Mesenteric fat pad (tissue), 1 donor: ENCODE measurements around the gene ZP4. TPM values are rescaled to one million over a fixed set of nuclear protein-coding genes. Genes with fewer than 3 reads are reported as not detected.

Experiments used
- DNase-seq: peaks from one replicate; pipeline ENCODE4 v3.0.0-alpha.2; 2020; ENCODE audit warnings: low spot score
- long read RNA-seq: library from polyadenylated mRNA; unstranded; transcript quantifications from one replicate; pipeline ENCODE4 v2.0.0, GENCODE V29; 2020
- total RNA-seq: library from RNA; stranded (reverse); fragmentation: NEBNext Ultra II Directional; extraction: Animal tissue kit (Norgen Biotek cat#: 25700); gene quantifications from one replicate; pipeline ENCODE4 v1.2.1, GENCODE V29; 2021
- donor health status: DM: yes; HTN: yes; CAD: no.

Gene ZP4
- total RNA-seq = not detected
- long read RNA-seq = 0 reads

- no peak for DNase-seq
Measured at GRCh38 chr1:237890822-237891221, at the start of gene ZP4. ZP4 (minus strand) TSS chr1:237890922; CDS start chr1:237890635, 287 bp downstream.

GRCh38 chr1:237938553-237938952 is 47.8 kb upstream of the ZP4 start:
- DNase-seq = no peak

- no peak for DNase-seq
Measured at GRCh38 chr1:237938068-237938467, 47.3 kb upstream of the ZP4 start.

- no peak for DNase-seq
Measured at GRCh38 chr1:237932816-237933215, 42.1 kb upstream of the ZP4 start.

- no peak for DNase-seq
Measured at GRCh38 chr1:237931581-237931980, 40.9 kb upstream of the ZP4 start.

- DNase-seq = peak; percentile 88
Measured at GRCh38 chr1:237927198-237927597, 36.5 kb upstream of the ZP4 start.

- no peak for DNase-seq
Measured at GRCh38 chr1:237921306-237921705, 30.6 kb upstream of the ZP4 start.

GRCh38 chr1:237913345-237913744 is 22.6 kb upstream of the ZP4 start:
- DNase-seq = no peak

- no peak for DNase-seq
Measured at GRCh38 chr1:237911911-237912310, 21.2 kb upstream of the ZP4 start.

- no peak for DNase-seq
Measured at GRCh38 chr1:237910834-237911233, 20.1 kb upstream of the ZP4 start.

GRCh38 chr1:237903961-237904360 is 13.2 kb upstream of the ZP4 start:
- DNase-seq = no peak

- DNase-seq = no peak
Measured at GRCh38 chr1:237902960-237903743, 12.4 kb upstream of the ZP4 start.

- DNase-seq = no peak
Measured at GRCh38 chr1:237901299-237901934, 10.7 kb upstream of the ZP4 start.

GRCh38 chr1:237895630-237896029 is 4.9 kb upstream of the ZP4 start:
- DNase-seq = no peak

GRCh38 chr1:237894131-237894530 is 3.4 kb upstream of the ZP4 start:
- DNase-seq = no peak

- DNase-seq = no peak
Measured at GRCh38 chr1:237891979-237892378, 1.3 kb upstream of the ZP4 start.

- DNase-seq = no peak
Measured at GRCh38 chr1:237891266-237891665, 544 bp upstream of the ZP4 start.

GRCh38 chr1:237890416-237890815 is 306 bp downstream of the ZP4 start:
- DNase-seq = no peak

GRCh38 chr1:237888143-237888542 is 2.6 kb downstream of the ZP4 start:
- DNase-seq = no peak

GRCh38 chr1:237887542-237887941 is 3.2 kb downstream of the ZP4 start:
- no peak for DNase-seq

- no peak for DNase-seq
Measured at GRCh38 chr1:237884237-237884636, 6.5 kb downstream of the ZP4 start.

GRCh38 chr1:237879195-237879594 is 11.5 kb downstream of the ZP4 start:
- DNase-seq = no peak

- DNase-seq = no peak
Measured at GRCh38 chr1:237878406-237878805, 12.3 kb downstream of the ZP4 start.
